HEK293T (cell line): Measurements from ENCODE around the gene AQP5.

Experiments
- FOXK2 ChIP-seq: fragments of 450-650 bp; IDR thresholded peaks from 2 replicates; pipeline ENCODE4 v1.6.1; 2016; ENCODE audit warnings: mild to moderate bottlenecking
- FOXM1 ChIP-seq: fragments of 450-650 bp; IDR thresholded peaks from 2 replicates; pipeline ENCODE4 v1.6.1; 2017; ENCODE audit warnings: mild to moderate bottlenecking, borderline replicate concordance
- NFRKB ChIP-seq: fragments of 450-650 bp; IDR thresholded peaks from 2 replicates; pipeline ENCODE4 v1.6.1; 2016; ENCODE audit warnings: mild to moderate bottlenecking, moderate library complexity
- PKNOX1 ChIP-seq: fragments of 450-650 bp; IDR thresholded peaks from 2 replicates; pipeline ENCODE4 v1.6.1; 2016
- SP1 ChIP-seq: fragments of 450-650 bp; IDR thresholded peaks from 2 replicates; pipeline ENCODE4 v1.6.1; 2017
- SUZ12 ChIP-seq: fragments of 450-650 bp; IDR thresholded peaks from 2 replicates; pipeline ENCODE4 v1.6.1; 2016; ENCODE audit warnings: mild to moderate bottlenecking
- TARDBP ChIP-seq: fragments of 450-650 bp; IDR thresholded peaks from 2 replicates; pipeline ENCODE4 v1.6.1; 2016

GRCh38 chr12:49974231-49974675 is 12.6 kb downstream of the AQP5 start:
- TF ChIP-seq SP1 (no peak), NFRKB (no peak), PKNOX1 (no peak), FOXK2 (no peak), SUZ12 (no peak), TARDBP (no peak), FOXM1 (no peak)
